NOMO-1 treated with dmso at 0.1 percent for 144 hours (cell line): ENCODE data around the gene ITM2B.

Experiments
- DNase-seq: peaks from one replicate; lab custom pipeline; 2025; ENCODE audit not compliant: unreplicated experiment; lab: John Stamatoyannopoulos, UW

ITM2B gene

DNA sequence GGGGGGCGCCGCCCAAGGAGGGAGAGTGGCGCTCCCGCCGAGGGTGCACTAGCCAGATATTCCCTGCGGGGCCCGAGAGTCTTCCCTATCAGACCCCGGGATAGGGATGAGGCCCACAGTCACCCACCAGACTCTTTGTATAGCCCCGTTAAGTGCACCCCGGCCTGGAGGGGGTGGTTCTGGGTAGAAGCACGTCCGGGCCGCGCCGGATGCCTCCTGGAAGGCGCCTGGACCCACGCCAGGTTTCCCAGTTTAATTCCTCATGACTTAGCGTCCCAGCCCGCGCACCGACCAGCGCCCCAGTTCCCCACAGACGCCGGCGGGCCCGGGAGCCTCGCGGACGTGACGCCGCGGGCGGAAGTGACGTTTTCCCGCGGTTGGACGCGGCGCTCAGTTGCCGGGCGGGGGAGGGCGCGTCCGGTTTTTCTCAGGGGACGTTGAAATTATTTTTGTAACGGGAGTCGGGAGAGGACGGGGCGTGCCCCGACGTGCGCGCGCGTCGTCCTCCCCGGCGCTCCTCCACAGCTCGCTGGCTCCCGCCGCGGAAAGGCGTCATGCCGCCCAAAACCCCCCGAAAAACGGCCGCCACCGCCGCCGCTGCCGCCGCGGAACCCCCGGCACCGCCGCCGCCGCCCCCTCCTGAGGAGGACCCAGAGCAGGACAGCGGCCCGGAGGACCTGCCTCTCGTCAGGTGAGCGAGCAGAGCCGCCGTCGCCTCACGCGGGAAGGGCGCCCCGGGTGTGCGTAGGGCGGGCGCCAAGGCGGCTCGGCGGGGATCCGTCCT, 70.5 kb downstream of the ITM2B start, which contains the start of gene RB1:
TSS of gene RB1 (plus strand) at position 393 of the 784 bp plus-strand sequence. CDS start at position 555, 162 bp downstream.
- DNase-seq: peak; percentile 84

DNA sequence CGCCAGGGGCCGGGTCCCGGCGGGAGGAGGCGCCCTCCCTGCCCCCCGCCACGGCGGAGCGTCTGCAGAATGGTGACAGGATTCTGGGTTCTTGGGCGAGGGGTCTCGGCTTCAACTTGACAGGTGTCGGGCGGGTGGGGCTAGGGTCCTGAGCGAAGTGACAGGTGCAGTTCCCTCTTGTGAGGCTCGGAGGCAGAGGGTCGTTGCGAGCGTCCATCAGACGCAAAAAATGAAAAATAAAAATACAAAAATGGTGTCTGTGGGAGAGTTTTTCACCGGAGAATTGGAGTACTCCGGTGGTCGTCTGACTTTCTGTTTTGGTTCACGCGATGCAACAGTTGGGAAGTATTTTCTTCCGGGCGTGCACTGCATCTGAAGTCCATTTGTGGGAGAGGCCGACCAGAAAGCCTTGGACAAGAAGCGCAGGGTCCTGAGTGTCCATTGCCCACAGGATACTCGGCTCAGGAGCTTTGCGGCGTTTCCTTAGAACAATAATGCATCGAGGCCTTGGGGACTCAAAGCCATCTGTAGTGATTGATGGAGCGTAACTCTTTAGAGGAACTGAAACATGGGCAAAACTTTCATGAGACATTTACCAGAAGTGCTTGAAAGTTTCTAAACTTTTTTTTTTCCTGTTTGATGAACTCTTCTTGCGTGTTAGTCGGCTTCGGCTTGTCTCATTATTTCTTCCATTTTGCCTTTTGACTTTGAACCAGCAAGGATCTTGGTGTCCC, 71.3 kb downstream of the ITM2B start:
- DNase-seq: peak; percentile 86

DNA sequence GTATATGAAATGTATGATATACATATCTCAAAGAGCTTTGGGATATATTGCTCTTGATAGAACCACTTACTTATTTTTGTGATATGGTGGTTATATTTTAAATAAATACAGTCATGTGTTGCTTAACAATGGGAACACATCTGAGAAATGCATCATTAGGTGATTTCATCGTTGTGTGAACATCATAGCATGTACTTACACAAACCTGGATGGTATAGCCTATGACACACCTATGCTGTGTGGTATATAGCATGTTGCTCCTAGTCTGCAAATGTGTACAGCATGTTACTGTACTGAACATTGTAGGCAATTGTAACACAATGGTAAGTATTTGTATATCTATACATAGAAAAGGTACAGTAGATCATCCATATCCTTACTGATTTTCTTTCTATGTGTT, 78.2 kb downstream of the ITM2B start:
- DNase-seq: no peak

DNA sequence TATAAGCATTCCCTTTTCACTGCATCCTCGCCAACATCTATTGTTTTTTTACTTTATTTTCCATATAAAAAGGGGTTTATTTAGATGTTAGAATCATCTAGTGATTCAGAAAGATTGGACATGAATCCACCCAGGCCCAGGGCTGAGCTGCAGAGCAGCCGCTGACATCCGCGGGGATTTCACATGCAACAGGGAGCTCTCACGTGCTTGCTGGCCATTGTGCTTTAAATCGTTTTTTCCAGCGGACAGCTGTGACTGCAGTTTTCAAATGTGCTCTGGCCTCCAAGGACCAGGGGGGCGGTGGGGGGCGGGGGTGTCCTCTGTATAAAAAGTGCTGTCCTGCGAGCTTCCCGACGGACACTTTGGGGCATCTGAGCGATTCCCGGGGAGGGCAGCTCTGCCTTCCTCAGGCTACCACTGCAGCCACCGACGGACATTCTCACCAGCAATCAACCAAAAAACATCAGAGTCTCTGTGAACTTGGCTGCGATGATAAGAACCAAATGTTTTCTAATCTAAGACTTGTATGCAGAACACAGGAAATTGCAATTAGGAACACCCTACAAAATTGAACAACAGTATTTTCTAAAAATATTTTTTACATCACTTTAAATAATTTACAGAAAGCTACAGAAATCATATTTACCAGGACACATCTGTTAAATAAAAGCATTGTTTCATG, 83.1 kb downstream of the ITM2B start:
- DNase-seq: no peak

DNA sequence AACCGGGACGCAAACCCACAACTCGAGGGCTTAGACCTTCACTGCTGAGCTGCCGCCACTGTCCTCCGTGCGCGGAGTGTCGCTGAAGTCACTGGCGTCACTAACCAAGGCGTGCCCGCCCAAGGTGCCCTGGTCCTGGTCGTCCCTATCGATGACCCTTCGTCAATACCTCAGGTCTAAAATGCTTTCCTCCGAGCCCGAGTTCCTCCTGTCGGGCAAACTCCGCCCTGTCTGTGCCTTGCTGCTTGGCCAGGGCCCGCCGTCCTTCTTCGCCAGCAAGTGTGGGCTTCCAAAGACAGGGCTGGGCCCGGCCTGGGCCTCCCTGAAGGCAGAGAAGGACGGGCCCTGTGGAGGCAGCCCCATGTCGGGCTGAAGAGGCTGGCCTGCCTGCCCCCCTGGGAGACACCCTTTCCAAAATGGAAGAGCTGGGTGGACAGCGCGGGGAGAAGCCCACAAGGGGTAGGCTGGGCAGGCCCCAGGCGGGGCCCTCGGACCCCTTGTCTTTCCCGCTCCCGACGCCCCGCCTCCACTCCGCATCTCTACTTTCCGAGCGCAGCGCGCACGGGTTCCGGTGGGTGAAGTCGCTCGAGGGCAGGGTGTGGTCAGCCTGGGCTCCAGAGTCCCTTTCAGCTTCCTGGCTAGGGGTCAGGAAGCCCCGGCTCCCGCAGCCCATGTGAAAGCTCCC, 84.0 kb downstream of the ITM2B start:
- DNase-seq: no peak

DNA sequence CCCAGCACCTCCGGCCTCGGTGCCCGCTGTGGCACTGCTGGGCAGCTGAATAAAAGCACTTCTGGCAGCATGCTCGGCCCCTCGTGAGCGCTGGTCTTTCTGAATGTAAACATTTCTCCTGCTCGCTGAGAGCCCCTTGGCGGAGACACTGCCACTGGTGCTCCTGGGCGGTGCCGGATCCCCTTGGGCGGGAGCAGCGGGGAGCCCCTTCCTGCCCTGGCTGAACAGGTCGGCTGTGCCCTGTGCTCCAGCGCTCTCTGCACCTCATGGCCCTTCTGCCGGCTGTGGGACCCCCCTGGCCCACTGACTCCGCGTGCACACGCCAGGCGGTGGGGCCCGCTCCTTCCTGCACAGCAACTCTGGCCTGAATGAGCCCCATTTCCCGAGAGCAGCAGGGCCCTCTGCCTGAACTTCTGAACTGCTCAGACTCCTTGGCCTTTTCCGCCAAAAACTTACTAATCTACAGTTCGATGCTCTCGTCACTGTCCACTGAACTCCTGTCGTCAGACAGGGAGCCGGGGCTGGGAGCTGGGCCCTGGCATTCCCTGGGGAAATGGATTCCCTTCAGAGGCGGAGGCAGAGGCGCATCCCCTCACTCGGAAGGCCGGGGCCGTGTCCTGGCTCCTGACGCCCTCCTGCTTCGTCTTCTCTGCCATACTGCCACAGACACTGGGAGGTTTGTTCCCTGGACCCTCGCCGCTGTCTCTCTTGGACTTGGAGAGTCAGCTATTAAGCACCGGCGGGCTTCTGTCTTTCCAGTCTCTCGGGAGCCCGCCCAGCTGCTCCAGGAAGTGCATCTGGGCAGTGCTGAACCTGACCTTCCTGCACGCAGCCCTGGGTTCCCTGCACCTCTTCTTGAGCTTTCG, 84.7 kb downstream of the ITM2B start:
- DNase-seq: no peak

DNA sequence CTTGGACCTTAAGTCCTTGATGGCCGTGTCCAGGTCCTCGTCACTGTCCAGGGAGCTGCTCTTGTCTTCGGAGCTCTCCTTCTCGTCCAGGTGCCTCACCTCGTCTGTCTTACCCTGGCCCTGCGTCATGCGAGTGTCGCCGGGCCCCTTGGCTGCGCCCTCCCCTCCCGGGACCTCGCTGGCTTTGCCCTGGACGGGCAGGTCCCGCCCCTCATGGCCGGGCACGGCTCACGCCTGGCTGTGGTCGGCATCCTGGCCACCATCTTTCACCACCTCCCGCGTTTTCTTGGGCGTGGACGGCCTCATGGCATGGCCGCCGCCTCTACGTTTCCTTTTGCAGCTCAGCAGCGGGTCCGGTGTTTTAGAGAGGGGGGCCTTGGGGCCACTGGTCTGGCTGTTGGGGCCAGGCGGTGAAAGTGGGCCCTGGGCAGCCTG, 85.4 kb downstream of the ITM2B start:
- DNase-seq: no peak

DNA sequence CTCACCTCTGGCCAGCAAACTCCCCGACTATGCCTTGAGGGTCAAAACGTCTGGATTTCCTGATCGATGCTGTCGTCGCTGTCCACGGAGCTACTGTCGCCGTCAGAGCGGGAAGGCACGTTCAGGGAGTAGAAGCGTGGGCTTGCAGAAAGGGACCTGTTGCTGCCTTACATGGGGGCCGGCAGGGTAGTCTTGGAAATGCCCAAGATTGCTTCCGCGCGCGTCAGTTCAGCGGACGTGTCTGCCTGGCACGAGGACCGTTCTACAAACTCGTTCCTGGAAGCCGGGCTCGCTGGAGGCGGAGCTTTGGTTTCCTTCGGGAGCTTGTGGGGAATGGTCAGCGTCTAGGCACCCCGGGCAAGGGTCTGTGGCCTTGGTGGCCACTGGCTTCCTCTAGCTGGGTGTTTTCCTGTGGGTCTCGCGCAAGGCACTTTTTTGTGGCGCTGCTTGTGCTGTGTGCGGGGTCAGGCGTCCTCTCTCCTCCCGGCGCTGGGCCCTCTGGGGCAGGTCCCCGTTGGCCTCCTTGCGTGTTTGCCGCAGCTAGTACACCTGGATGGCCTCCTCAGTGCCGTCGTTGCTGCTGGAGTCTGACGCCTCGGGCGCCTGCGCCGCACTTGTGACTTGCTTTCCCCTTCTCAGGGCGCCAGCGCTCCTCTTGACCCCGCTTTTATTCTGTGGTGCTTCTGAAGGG, 86.0 kb downstream of the ITM2B start:
- DNase-seq: no peak
